Esophagus squamous epithelium (tissue), 5 donors: Measurements from ENCODE around the gene APLF. TPM values are rescaled to one million over a fixed set of nuclear protein-coding genes. Genes with fewer than 3 reads are reported as not detected.

Experiments
- DNase-seq: peaks from one replicate; lab custom pipeline; 2025; lab: John Stamatoyannopoulos, UW
- H3K27ac ChIP-seq, 4 donors: fragments of 200-600 bp; sonication (generic); one replicate each; pipeline ENCODE4 v1.5.1; 2016 to 2019; ENCODE audit warnings: mild to moderate bottlenecking in 1 of 4
- H3K27me3 ChIP-seq, 4 donors: fragments of 200-600 bp; sonication (generic); 1 replicate in 3 of 4; 2 replicates in 1 of 4; pipeline versions ENCODE4 v1.5.1 to v1.6.0; 2017 to 2021; ENCODE audit warnings: antibody characterized with exemption in 1 of 4
- H3K36me3 ChIP-seq, 3 donors: fragments of 200-600 bp; sonication (generic); one replicate each; pipeline ENCODE4 v1.5.1; 2016 to 2019
- H3K4me1 ChIP-seq, 3 donors: fragments of 200-600 bp; sonication (generic); one replicate each; pipeline ENCODE4 v1.5.1; 2017 to 2019
- H3K4me3 ChIP-seq, 4 donors: fragments of 200-600 bp; sonication (generic); 1 replicate in 3 of 4; 2 replicates in 1 of 4; pipeline ENCODE4 v1.5.1; 2016 to 2019; ENCODE audit warnings: mild to moderate bottlenecking in 2 of 4, moderate library complexity in 1 of 4
- H3K9me3 ChIP-seq, 3 donors: fragments of 200-600 bp; sonication (generic); one replicate each; pipeline ENCODE4 v1.5.1; 2016 to 2019
- POLR2A ChIP-seq, 4 donors: fragments of 450-650 bp; IDR thresholded peaks; one replicate each; pipeline ENCODE4 v1.6.1; 2017; ENCODE audit warnings: antibody characterized with exemption in 4 of 4, mild to moderate bottlenecking in 4 of 4, moderate library complexity in 3 of 4
- WGBS, 2 donors: methylation state at CpG; one replicate each; pipeline ENCODE4 v1.1.5; 2018; 5-methylcytosine and 5-hydroxymethylcytosine counted together
- intact Hi-C: fragments of 100-400 bp; cut with DNase I; formaldehyde crosslinking; loops from one replicate; pipeline ENCODE4 v1.15.0; 2022
- total RNA-seq, 4 donors: library from RNA; depleted of rRNA; stranded (reverse); fragments of >200 nt; gene quantifications; one replicate each; pipeline ENCODE4 v1.1.0, GENCODE V29; 2016
- TF ChIP-seq, protein P1 (sequence below), 6 experiments: fragments of 450-650 bp in 4 of 6; fragments of 200-600 bp in 2 of 6; sonication (generic) in 2 of 6; IDR thresholded peaks; one replicate each; pipeline ENCODE4 v1.5.1; 2016 to 2019; ENCODE audit warnings: antibody characterized with exemption in 6 of 6, mild to moderate bottlenecking in 4 of 6, moderate library complexity in 4 of 6
- donor health status: DM: yes; HTN: yes; CAD: no.

APLF gene
- total RNA-seq, 4 donors from 2014 or later: 3.2 to 9.5 (median 4.7) TPM

DNA sequence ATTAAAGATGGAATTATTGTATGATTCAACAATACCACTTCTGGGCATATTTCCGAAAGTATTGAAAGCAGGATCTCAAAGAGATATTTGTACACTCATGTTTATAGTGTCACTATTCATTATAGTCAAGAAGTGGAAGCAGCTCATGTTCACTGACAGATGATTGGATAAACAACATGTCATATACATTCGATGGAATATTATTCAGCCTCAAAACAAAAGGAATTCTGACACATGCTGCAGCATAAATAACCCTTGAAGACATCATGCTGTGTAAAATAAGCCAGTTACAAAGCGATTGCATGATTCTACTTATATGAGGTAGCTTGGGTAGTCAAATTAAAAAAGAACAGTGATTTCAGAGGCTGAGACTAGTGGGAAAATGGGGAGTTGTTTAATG lies 136.7 kb downstream of the APLF start:
- H3K9me3 ChIP-seq: peaks cover 0 to 10% (median 6%) of the 10 kb centered on the region in 3 donors
- intact Hi-C loops: no loop called here
- no peak for DNase-seq
- no peaks in the 10 kb centered on the region for H3K36me3 ChIP-seq
- H3K27ac ChIP-seq: no peak overlapping the region
- TF ChIP-seq, protein P1, sequence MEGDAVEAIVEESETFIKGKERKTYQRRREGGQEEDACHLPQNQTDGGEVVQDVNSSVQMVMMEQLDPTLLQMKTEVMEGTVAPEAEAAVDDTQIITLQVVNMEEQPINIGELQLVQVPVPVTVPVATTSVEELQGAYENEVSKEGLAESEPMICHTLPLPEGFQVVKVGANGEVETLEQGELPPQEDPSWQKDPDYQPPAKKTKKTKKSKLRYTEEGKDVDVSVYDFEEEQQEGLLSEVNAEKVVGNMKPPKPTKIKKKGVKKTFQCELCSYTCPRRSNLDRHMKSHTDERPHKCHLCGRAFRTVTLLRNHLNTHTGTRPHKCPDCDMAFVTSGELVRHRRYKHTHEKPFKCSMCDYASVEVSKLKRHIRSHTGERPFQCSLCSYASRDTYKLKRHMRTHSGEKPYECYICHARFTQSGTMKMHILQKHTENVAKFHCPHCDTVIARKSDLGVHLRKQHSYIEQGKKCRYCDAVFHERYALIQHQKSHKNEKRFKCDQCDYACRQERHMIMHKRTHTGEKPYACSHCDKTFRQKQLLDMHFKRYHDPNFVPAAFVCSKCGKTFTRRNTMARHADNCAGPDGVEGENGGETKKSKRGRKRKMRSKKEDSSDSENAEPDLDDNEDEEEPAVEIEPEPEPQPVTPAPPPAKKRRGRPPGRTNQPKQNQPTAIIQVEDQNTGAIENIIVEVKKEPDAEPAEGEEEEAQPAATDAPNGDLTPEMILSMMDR (IDR thresholded peaks at IDR 0.05): no peak
- no peak for TF ChIP-seq POLR2A (IDR thresholded peaks at IDR 0.05)
- WGBS, 2 donors: 70 to 76% methylated on average over 3 of the region's 3 CpGs
- H3K4me1 ChIP-seq: no peaks in the 10 kb centered on the region
- H3K4me3 ChIP-seq: no peak overlapping the region
- H3K27me3 ChIP-seq: no peaks in the 10 kb centered on the region

DNA sequence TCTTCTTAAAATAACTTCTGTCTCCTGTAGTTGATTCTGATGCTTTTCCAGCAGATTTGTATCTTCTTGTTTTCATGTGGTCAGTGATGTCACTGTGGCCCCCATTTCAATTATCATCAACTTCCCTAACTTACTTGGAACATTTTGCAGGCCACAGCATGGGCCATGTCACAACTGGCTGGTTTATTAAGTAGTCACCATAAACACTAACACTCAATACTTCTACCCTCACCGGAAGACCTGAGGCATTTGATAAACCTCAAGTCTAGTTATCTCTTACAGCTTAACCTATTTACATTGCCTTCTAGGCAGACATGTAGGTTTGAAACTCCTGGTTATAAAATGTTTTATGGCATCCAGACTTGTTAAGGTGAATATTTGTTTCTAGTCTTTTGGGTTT lies 138.6 kb downstream of the APLF start:
- WGBS, 2 donors: 94 to 100% methylated on average over 1 of the region's 1 CpG
- Histone ChIP-seq H3K27ac (no peak overlapping the region), H3K4me1 (no peaks in the 10 kb centered on the region), H3K36me3 (no peaks in the 10 kb centered on the region), H3K27me3 (no peaks in the 10 kb centered on the region), H3K4me3 (no peak overlapping the region), H3K9me3 (peaks cover 0 to 10% (median 10%) of the 10 kb centered on the region in 3 donors)
- DNase-seq: no peak
- intact Hi-C loops: no loop called here
- TF ChIP-seq POLR2A (IDR thresholded peaks at IDR 0.05): no peak
- TF ChIP-seq, protein P1 (IDR thresholded peaks at IDR 0.05): no peak

DNA sequence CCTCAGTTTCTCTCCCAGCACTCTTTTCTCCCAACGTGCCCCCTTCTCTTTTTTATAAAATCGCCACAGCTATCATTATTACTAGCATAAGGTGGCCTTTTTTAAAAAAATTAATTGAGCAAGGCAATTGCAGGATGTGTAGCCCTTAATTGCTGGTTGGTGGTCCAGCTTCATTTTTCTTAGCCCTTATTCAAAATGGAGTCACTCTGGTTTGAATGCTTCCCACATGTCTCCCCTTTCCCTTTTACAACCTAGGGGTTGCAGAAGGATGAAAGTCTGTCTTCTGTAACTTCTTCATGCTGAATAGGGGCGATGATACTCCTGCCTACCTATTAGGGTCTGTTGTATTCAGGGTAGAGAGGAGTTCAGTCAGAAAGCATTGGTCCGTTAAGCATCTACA lies 139.4 kb downstream of the APLF start:
- TF ChIP-seq POLR2A (IDR thresholded peaks at IDR 0.05): no peak
- TF ChIP-seq, protein P1 (IDR thresholded peaks at IDR 0.05): no peak
- no peak for DNase-seq
- Histone ChIP-seq H3K27ac (no peak overlapping the region), H3K36me3 (no peaks in the 10 kb centered on the region), H3K27me3 (no peaks in the 10 kb centered on the region), H3K9me3 (peaks cover 0 to 10% (median 8%) of the 10 kb centered on the region in 3 donors), H3K4me1 (no peaks in the 10 kb centered on the region), H3K4me3 (no peak overlapping the region)
- intact Hi-C loops: no loop called here
- WGBS, 2 donors: 75 to 84% methylated on average over 4 of the region's 4 CpGs

DNA sequence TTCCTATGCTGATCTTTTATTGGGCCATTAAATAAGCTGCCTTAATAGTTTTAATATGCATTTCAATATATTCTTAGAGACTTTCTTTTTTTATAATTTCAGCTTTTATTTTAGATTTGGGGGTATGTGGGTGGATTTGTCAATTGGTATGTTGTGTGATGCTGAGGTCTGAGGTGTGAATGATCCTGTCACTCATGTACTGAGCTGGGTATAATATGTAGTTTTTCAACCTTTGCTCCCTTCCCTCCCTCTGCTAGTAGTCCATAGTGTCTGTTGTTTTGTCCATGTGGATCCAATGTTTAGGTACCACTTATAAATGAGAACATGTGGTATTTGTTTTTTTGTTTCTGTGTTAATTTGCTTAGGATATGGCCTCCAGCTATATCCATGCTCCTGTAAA lies 140.5 kb downstream of the APLF start:
- Histone ChIP-seq H3K9me3 (peaks cover 0 to 9% (median 0%) of the 10 kb centered on the region in 3 donors), H3K4me1 (no peaks in the 10 kb centered on the region), H3K27me3 (no peaks in the 10 kb centered on the region), H3K4me3 (no peak overlapping the region), H3K27ac (no peak overlapping the region), H3K36me3 (no peaks in the 10 kb centered on the region)
- TF ChIP-seq, protein P1 (IDR thresholded peaks at IDR 0.05): no peak
- TF ChIP-seq POLR2A (IDR thresholded peaks at IDR 0.05): no peak
- DNase-seq: no peak
- intact Hi-C loops: no loop called here

DNA sequence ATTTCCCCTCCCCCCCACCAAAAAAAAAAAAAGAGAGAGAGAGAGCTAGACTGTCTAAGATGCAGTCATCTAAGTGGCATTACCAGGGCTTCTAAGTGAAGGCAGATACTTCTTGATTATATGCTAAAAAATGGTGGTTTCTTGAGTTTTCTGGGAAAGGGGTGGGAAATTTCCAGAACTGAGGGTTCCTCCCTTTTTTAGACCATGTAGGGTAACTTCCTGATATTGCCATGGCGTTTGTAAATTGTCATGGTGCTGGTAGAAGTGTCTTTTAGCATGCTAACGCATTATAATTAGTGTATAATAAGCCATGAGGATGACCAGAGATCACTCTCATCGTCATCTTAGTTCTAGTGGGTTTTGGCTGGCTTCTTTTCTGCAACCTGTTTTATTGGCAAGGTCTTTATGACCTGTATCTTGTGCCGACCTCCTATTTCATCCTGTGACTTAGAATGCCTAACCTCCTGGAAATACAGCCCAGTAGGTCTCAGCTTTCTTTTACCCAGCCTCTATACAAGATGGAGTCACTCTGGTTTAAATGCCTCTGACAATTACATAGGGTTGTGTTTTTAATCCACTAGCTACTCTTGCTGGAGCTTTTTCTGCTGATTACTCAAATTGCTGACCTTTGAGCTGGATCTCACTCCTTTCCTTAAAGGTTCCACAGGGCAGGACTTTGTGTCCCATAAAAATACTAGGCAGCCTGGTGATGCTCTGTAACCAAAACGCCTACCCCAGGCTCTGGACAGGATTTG lies 145.6 kb downstream of the APLF start:
- H3K4me1 ChIP-seq: no peaks in the 10 kb centered on the region
- no peaks in the 10 kb centered on the region for H3K36me3 ChIP-seq
- no peak for TF ChIP-seq POLR2A (IDR thresholded peaks at IDR 0.05)
- TF ChIP-seq, protein P1 (IDR thresholded peaks at IDR 0.05): no peak
- H3K9me3 ChIP-seq: peaks cover 0 to 4% (median 0%) of the 10 kb centered on the region in 3 donors
- H3K4me3 ChIP-seq: no peak overlapping the region
- no peaks in the 10 kb centered on the region for H3K27me3 ChIP-seq
- no peak for DNase-seq
- 83 to 84% methylated on average over 5 of the region's 5 CpGs for WGBS, 2 donors
- intact Hi-C loops: no loop called here
- no peak overlapping the region for H3K27ac ChIP-seq
